VCaP (cell line): ENCODE measurements around the gene DDX42.

ENCODE experiments used
- H3K27ac ChIP-seq: fragments of 450-650 bp; 2 replicates; pipeline ENCODE4 v1.5.1; 2017
- CTCF ChIP-seq: fragments of 450-650 bp; conservative IDR thresholded peaks from 2 replicates; pipeline ENCODE4 v1.5.1; 2017; ENCODE audit warnings: mild to moderate bottlenecking, moderate library complexity

Gene DDX42

GRCh38 chr17:63798572-63799106 is 24.7 kb downstream of the DDX42 start:
- TF ChIP-seq CTCF: no peak
- no peak overlapping the region for H3K27ac ChIP-seq

GRCh38 chr17:63800783-63801182 is 26.8 kb downstream of the DDX42 start:
- no peak for TF ChIP-seq CTCF
- H3K27ac ChIP-seq: no peak overlapping the region

GRCh38 chr17:63804328-63804727 is 30.4 kb downstream of the DDX42 start:
- no peak for TF ChIP-seq CTCF
- H3K27ac ChIP-seq: no peak overlapping the region

GRCh38 chr17:63805591-63805990 is 31.6 kb downstream of the DDX42 start:
- no peak overlapping the region for H3K27ac ChIP-seq
- TF ChIP-seq CTCF: no peak

- TF ChIP-seq CTCF: no peak
- H3K27ac ChIP-seq: no peak overlapping the region
Observed at GRCh38 chr17:63809970-63810369, 36.0 kb downstream of the DDX42 start.

- TF ChIP-seq CTCF: no peak
- no peak overlapping the region for H3K27ac ChIP-seq
Observed at GRCh38 chr17:63816123-63816522, 42.2 kb downstream of the DDX42 start.

- TF ChIP-seq CTCF: no peak
- H3K27ac ChIP-seq: no peak overlapping the region
Observed at GRCh38 chr17:63816669-63817068, 42.7 kb downstream of the DDX42 start.
